Kidney glomerular epithelial cell (primary cell): ENCODE data around the gene PER3.

ENCODE experiments used
- DNase-seq: peaks from one replicate; lab custom pipeline; 2025; lab: John Stamatoyannopoulos, UW

Gene PER3

GRCh38 chr1:7783826-7784491 lies at the start of gene PER3:
TSS of gene PER3 (plus strand) at chr1:7784291. CDS start at chr1:7784878, 587 bp downstream.
- peak; percentile 89 for DNase-seq

- no peak for DNase-seq
Measured at GRCh38 chr1:7738044-7738443, 46.0 kb upstream of the PER3 start.

- no peak for DNase-seq
Measured at GRCh38 chr1:7743346-7743745, 40.7 kb upstream of the PER3 start.

- DNase-seq: no peak
Measured at GRCh38 chr1:7744882-7745281, 39.2 kb upstream of the PER3 start.

- no peak for DNase-seq
Measured at GRCh38 chr1:7745783-7746182, 38.3 kb upstream of the PER3 start.

GRCh38 chr1:7747605-7748004 lies 36.5 kb upstream of the PER3 start:
- DNase-seq: no peak

GRCh38 chr1:7749126-7749525 lies 35.0 kb upstream of the PER3 start:
- DNase-seq: no peak

- no peak for DNase-seq
Measured at GRCh38 chr1:7751174-7751573, 32.9 kb upstream of the PER3 start.

GRCh38 chr1:7752512-7753417 lies 31.3 kb upstream of the PER3 start:
- peak; percentile 62 for DNase-seq

GRCh38 chr1:7753641-7754040 lies 30.4 kb upstream of the PER3 start:
- DNase-seq: no peak

GRCh38 chr1:7754234-7754633 lies 29.9 kb upstream of the PER3 start:
- DNase-seq: no peak

- no peak for DNase-seq
Measured at GRCh38 chr1:7755448-7755847, 28.6 kb upstream of the PER3 start.

GRCh38 chr1:7760245-7760644 lies 23.8 kb upstream of the PER3 start:
- no peak for DNase-seq

- no peak for DNase-seq
Measured at GRCh38 chr1:7761103-7761502, 23.0 kb upstream of the PER3 start.

GRCh38 chr1:7767176-7767575 lies 16.9 kb upstream of the PER3 start:
- DNase-seq: no peak

GRCh38 chr1:7768583-7768982 lies 15.5 kb upstream of the PER3 start:
- no peak for DNase-seq

GRCh38 chr1:7769673-7770412 lies 14.2 kb upstream of the PER3 start:
- no peak for DNase-seq

- no peak for DNase-seq
Measured at GRCh38 chr1:7770669-7770996, 13.5 kb upstream of the PER3 start.

- DNase-seq: peak; percentile 58
Measured at GRCh38 chr1:7770997-7771822, 12.9 kb upstream of the PER3 start, which contains the start of gene VAMP3. TSS of gene VAMP3 (plus strand) at chr1:7771296. CDS start at chr1:7771384, 88 bp downstream.

- DNase-seq: no peak
Measured at GRCh38 chr1:7771823-7772299, 12.2 kb upstream of the PER3 start.

- DNase-seq: no peak
Measured at GRCh38 chr1:7777591-7777990, 6.5 kb upstream of the PER3 start.
